IMR-90 (cell line): ENCODE results near the gene FAM83G.

Experiments
- CEBPB ChIP-seq: IDR thresholded peaks from 2 replicates; pipeline ENCODE4 v1.6.1; 2012; ENCODE audit warnings: low read depth, low read length, improper control_type of control experiment
- CTCF ChIP-seq: conservative IDR thresholded peaks from 2 replicates; pipeline ENCODE4 v1.5.1; 2012; ENCODE audit warnings: mild to moderate bottlenecking, low read depth, low read length, improper control_type of control experiment
- POLR2A ChIP-seq: IDR thresholded peaks from 2 replicates; pipeline ENCODE4 v1.6.1; 2012; ENCODE audit warnings: mild to moderate bottlenecking, low read depth, low read length
- RCOR1 ChIP-seq: IDR thresholded peaks from 2 replicates; pipeline ENCODE4 v1.6.1; 2012; ENCODE audit warnings: mild to moderate bottlenecking, low read length, improper control_type of control experiment; ENCODE audit not compliant: insufficient replicate concordance
- SMC3 ChIP-seq: fragments of 150-350 bp; IDR thresholded peaks from 2 replicates; pipeline ENCODE4 v1.6.1; 2016; ENCODE audit warnings: low read depth, mild to moderate bottlenecking, antibody characterized with exemption, low read length, moderate library complexity

GRCh38 chr17:18964018-18964351 is 40.6 kb downstream of the FAM83G start:
- no peak for TF ChIP-seq POLR2A
- TF ChIP-seq CTCF: no peak
- no peak for TF ChIP-seq CEBPB
- TF ChIP-seq RCOR1: no peak
- TF ChIP-seq SMC3: no peak
